Measurements from ENCODE around the gene ELAVL1.

ELAVL1 gene

GRCh38 chr19:7994928-7995809 is 10.3 kb downstream of the ELAVL1 start:
- Histone ChIP-seq H3K4me1 (ENCODE audit: control insufficient read depth, low read depth, low read length) (peaks cover 18% of the 10 kb centered on the region), H3K27me3 (ENCODE audit: control insufficient read depth, insufficient read depth, low read length) (no peaks in the 10 kb centered on the region), H3K36me3 (ENCODE audit: control insufficient read depth, low read depth, low read length) (peaks cover 28% of the 10 kb centered on the region), H3K9ac (ENCODE audit: low read length) (no peak overlapping the region), H3K4me3 (ENCODE audit: low read length) (no peak overlapping the region), H3K9me3 (ENCODE audit: control insufficient read depth, low read depth, low read length) (no peaks in the 10 kb centered on the region), H3K27ac (ENCODE audit: low read length) (no peak overlapping the region)

DNA sequence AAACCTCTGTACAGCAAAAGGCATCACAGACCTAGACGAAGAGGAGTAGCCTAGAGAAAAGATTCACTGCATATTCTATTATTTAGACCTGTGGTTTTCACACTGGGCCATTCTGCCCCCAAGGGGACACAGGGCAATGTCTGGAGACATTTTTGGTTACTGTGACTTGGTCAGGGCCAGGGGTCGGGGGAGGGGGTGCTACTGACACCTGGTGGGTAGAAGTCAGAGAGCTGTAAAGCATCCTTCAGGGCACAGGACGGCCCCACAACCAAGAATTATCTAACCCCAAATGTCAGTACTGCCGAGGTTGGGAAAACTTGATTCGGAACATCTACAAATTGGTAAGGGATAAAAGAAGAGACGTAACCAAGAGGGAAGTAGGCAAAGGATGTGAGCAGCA is 11.3 kb downstream of the ELAVL1 start:
- H3K9me3 ChIP-seq (ENCODE audit: control insufficient read depth, low read depth, low read length): no peaks in the 10 kb centered on the region
- H3K27me3 ChIP-seq (ENCODE audit: control insufficient read depth, insufficient read depth, low read length): no peaks in the 10 kb centered on the region
- peaks cover 18% of the 10 kb centered on the region for H3K4me1 ChIP-seq (ENCODE audit: control insufficient read depth, low read depth, low read length)
- H3K36me3 ChIP-seq (ENCODE audit: control insufficient read depth, low read depth, low read length): peaks cover 31% of the 10 kb centered on the region
- no peak overlapping the region for H3K27ac ChIP-seq (ENCODE audit: low read length)
- H3K9ac ChIP-seq (ENCODE audit: low read length): no peak overlapping the region
- no peak overlapping the region for H3K4me3 ChIP-seq (ENCODE audit: low read length)

DNA sequence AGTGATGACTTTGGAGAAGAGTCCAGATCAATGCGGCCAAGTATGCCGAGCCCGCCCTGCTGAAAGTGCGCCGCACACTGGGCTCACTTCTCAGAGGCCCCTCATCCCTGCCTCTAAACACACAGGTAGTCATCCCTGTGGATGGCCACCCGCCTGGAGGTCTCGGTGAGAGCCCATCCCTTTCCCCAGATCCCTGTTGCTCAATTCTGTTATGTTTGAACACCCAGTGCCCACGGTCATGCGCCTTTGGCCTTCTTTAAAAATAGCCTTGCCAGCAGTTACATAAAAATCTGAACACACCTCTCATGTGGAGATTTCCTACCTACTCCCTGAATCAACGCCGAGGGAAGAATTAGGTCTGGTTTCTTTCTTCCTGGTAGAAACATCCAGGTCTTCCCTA is 11.9 kb downstream of the ELAVL1 start:
- Histone ChIP-seq H3K9me3 (ENCODE audit: control insufficient read depth, low read depth, low read length) (no peaks in the 10 kb centered on the region), H3K36me3 (ENCODE audit: control insufficient read depth, low read depth, low read length) (peaks cover 37% of the 10 kb centered on the region), H3K9ac (ENCODE audit: low read length) (no peak overlapping the region), H3K27me3 (ENCODE audit: control insufficient read depth, insufficient read depth, low read length) (no peaks in the 10 kb centered on the region), H3K4me3 (ENCODE audit: low read length) (no peak overlapping the region), H3K27ac (ENCODE audit: low read length) (no peak overlapping the region), H3K4me1 (ENCODE audit: control insufficient read depth, low read depth, low read length) (peaks cover 18% of the 10 kb centered on the region)

- peaks cover 47% of the 10 kb centered on the region for H3K36me3 ChIP-seq (ENCODE audit: control insufficient read depth, low read depth, low read length)
- no peak overlapping the region for H3K4me3 ChIP-seq (ENCODE audit: low read length)
- no peaks in the 10 kb centered on the region for H3K9me3 ChIP-seq (ENCODE audit: control insufficient read depth, low read depth, low read length)
- H3K27me3 ChIP-seq (ENCODE audit: control insufficient read depth, insufficient read depth, low read length): no peaks in the 10 kb centered on the region
- no peak overlapping the region for H3K9ac ChIP-seq (ENCODE audit: low read length)
- no peak overlapping the region for H3K27ac ChIP-seq (ENCODE audit: low read length)
- peaks cover 18% of the 10 kb centered on the region for H3K4me1 ChIP-seq (ENCODE audit: control insufficient read depth, low read depth, low read length)
Observed at GRCh38 chr19:7992575-7992974, 12.9 kb downstream of the ELAVL1 start.

GRCh38 chr19:7989071-7989575 is 16.3 kb downstream of the ELAVL1 start:
- Histone ChIP-seq H3K4me1 (ENCODE audit: control insufficient read depth, low read depth, low read length) (peaks cover 3% of the 10 kb centered on the region), H3K4me3 (ENCODE audit: low read length) (no peak overlapping the region), H3K9me3 (ENCODE audit: control insufficient read depth, low read depth, low read length) (no peaks in the 10 kb centered on the region), H3K36me3 (ENCODE audit: control insufficient read depth, low read depth, low read length) (peaks cover 78% of the 10 kb centered on the region), H3K27me3 (ENCODE audit: control insufficient read depth, insufficient read depth, low read length) (no peaks in the 10 kb centered on the region), H3K27ac (ENCODE audit: low read length) (no peak overlapping the region), H3K9ac (ENCODE audit: low read length) (no peak overlapping the region)

DNA sequence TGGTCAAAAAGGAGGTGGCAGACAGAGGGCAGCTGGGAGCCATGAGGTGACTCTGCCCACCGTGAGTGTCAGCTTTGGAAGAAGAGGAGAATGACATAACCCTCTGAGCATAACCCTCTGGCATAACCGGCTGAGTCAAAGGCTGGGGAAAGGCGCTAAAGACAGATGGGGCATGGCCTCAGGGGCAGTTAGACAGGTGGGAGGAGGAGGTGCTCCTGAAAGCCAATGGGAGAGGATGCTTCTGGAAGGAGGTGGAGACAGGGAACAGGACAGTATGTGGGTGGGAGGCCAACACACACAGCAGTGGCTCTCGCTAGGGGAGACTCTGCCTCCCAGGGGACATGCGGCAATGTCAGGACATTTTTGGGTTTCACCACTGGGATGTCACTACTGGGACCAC is 17.1 kb downstream of the ELAVL1 start:
- peaks cover 86% of the 10 kb centered on the region for H3K36me3 ChIP-seq (ENCODE audit: control insufficient read depth, low read depth, low read length)
- no peak overlapping the region for H3K9ac ChIP-seq (ENCODE audit: low read length)
- no peaks in the 10 kb centered on the region for H3K27me3 ChIP-seq (ENCODE audit: control insufficient read depth, insufficient read depth, low read length)
- H3K9me3 ChIP-seq (ENCODE audit: control insufficient read depth, low read depth, low read length): no peaks in the 10 kb centered on the region
- H3K4me3 ChIP-seq (ENCODE audit: low read length): no peak overlapping the region
- H3K4me1 ChIP-seq (ENCODE audit: control insufficient read depth, low read depth, low read length): no peaks in the 10 kb centered on the region
- no peak overlapping the region for H3K27ac ChIP-seq (ENCODE audit: low read length)

GRCh38 chr19:7987114-7987768 is 18.2 kb downstream of the ELAVL1 start:
- H3K27ac ChIP-seq (ENCODE audit: low read length): no peak overlapping the region
- peaks cover 88% of the 10 kb centered on the region for H3K36me3 ChIP-seq (ENCODE audit: control insufficient read depth, low read depth, low read length)
- H3K27me3 ChIP-seq (ENCODE audit: control insufficient read depth, insufficient read depth, low read length): no peaks in the 10 kb centered on the region
- no peaks in the 10 kb centered on the region for H3K9me3 ChIP-seq (ENCODE audit: control insufficient read depth, low read depth, low read length)
- no peak overlapping the region for H3K4me3 ChIP-seq (ENCODE audit: low read length)
- no peaks in the 10 kb centered on the region for H3K4me1 ChIP-seq (ENCODE audit: control insufficient read depth, low read depth, low read length)
- H3K9ac ChIP-seq (ENCODE audit: low read length): no peak overlapping the region

- Histone ChIP-seq H3K9me3 (ENCODE audit: control insufficient read depth, low read depth, low read length) (no peaks in the 10 kb centered on the region), H3K4me3 (ENCODE audit: low read length) (no peak overlapping the region), H3K4me1 (ENCODE audit: control insufficient read depth, low read depth, low read length) (no peaks in the 10 kb centered on the region), H3K27ac (ENCODE audit: low read length) (no peak overlapping the region), H3K9ac (ENCODE audit: low read length) (no peak overlapping the region), H3K27me3 (ENCODE audit: control insufficient read depth, insufficient read depth, low read length) (no peaks in the 10 kb centered on the region), H3K36me3 (ENCODE audit: control insufficient read depth, low read depth, low read length) (peaks cover 86% of the 10 kb centered on the region)
Observed at GRCh38 chr19:7986321-7987113, 18.9 kb downstream of the ELAVL1 start.

DNA sequence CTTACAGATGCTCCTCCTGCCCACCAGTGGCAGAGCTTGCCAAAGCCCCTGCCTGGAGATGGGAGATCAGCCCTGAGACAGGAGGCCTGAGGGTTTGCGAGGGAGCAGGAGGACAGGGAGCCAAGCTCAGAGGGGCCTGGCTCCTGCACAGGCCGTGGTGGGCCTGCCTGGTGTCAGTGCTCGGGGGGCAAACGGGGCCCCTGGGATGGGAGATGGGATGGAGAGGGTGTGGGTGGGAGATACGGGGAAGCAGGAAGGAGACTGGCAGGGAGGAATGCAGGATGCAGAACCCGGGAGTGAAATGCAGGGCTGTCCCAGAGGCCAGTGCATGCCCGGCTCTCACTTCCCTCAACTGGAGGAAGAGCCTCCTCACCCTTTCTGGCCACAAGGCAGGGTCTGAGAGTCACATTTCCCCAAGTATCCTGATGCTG is 19.9 kb downstream of the ELAVL1 start:
- Histone ChIP-seq H3K4me1 (ENCODE audit: control insufficient read depth, low read depth, low read length) (no peaks in the 10 kb centered on the region), H3K36me3 (ENCODE audit: control insufficient read depth, low read depth, low read length) (peaks cover 86% of the 10 kb centered on the region), H3K9me3 (ENCODE audit: control insufficient read depth, low read depth, low read length) (no peaks in the 10 kb centered on the region), H3K9ac (ENCODE audit: low read length) (no peak overlapping the region), H3K27ac (ENCODE audit: low read length) (no peak overlapping the region), H3K27me3 (ENCODE audit: control insufficient read depth, insufficient read depth, low read length) (no peaks in the 10 kb centered on the region), H3K4me3 (ENCODE audit: low read length) (no peak overlapping the region)

GRCh38 chr19:7983995-7984837 is 21.2 kb downstream of the ELAVL1 start:
- no peak overlapping the region for H3K4me3 ChIP-seq (ENCODE audit: low read length)
- peaks cover 89% of the 10 kb centered on the region for H3K36me3 ChIP-seq (ENCODE audit: control insufficient read depth, low read depth, low read length)
- H3K27ac ChIP-seq (ENCODE audit: low read length): no peak overlapping the region
- H3K9ac ChIP-seq (ENCODE audit: low read length): no peak overlapping the region
- no peaks in the 10 kb centered on the region for H3K27me3 ChIP-seq (ENCODE audit: control insufficient read depth, insufficient read depth, low read length)
- no peaks in the 10 kb centered on the region for H3K4me1 ChIP-seq (ENCODE audit: control insufficient read depth, low read depth, low read length)
- no peaks in the 10 kb centered on the region for H3K9me3 ChIP-seq (ENCODE audit: control insufficient read depth, low read depth, low read length)
